GM12878 (cell line): Measurements from ENCODE around the gene CHAT. TPM values are rescaled to one million over a fixed set of nuclear protein-coding genes. Genes with fewer than 3 reads are reported as not detected.

ENCODE experiments used
- ATAC-seq: fragments of 200-7000 bp; cut with Tn5 transposase; 3 replicates; pipeline ENCODE4 v1.9.1; 2020; ENCODE audit warnings: mild to moderate bottlenecking, moderate library complexity
- BruUV-seq: library from RNA; stranded (reverse); fragments of 400-500 nt; replicated peaks from 2 replicates; lab custom pipeline; 2021; lab: Mats Ljungman, UMichigan
- CTCF ChIA-PET: fragments of 300-600 bp; sonication (Branson Sonifier 250); formaldehyde crosslinking; extraction: SDS; loops from one replicate; lab custom pipeline; 2021; ENCODE audit warnings: inconsistent platforms; lab: Yijun Ruan, JAX
- POLR2A ChIA-PET: fragments of 350-600 bp; formaldehyde crosslinking; extraction: SDS; loops from one replicate; lab custom pipeline; 2021; ENCODE audit warnings: inconsistent platforms; lab: Charles Lee
- RAD21 ChIA-PET: fragments of 300-600 bp; sonication (Branson Sonifier 250); formaldehyde crosslinking; loops from one replicate; lab custom pipeline; 2023; ENCODE audit warnings: antibody characterized with exemption; ENCODE audit not compliant: unreplicated experiment; lab: Charles Lee
- SMC1A ChIA-PET: fragments of 300-600 bp; sonication (Branson Sonifier 250); formaldehyde crosslinking; loops from one replicate; lab custom pipeline; 2023; ENCODE audit not compliant: unreplicated experiment, uncharacterized antibody; lab: Charles Lee
- DNase-seq: peaks from one replicate; pipeline ENCODE4 v3.0.0-alpha.2; 2011; ENCODE audit warnings: low read depth, low spot score
- FAIRE-seq: peaks from 3 replicates; lab custom pipeline; 2011; peaks lifted over from hg19 to GRCh38; lab: Jason Lieb, UNC
- H2AFZ ChIP-seq: 2 replicates; pipeline ENCODE4 v1.6.0; 2011; ENCODE audit warnings: low read depth, low read length, control low read depth; ENCODE audit not compliant: control insufficient read depth
- H3K27ac ChIP-seq: 2 replicates; pipeline ENCODE4 v1.5.1; 2011; ENCODE audit warnings: control low read depth; ENCODE audit not compliant: control insufficient read depth, insufficient read depth
- H3K27me3 ChIP-seq, 2 experiments: replicated peaks in 1 of 2; 2 replicates each; pipeline versions ENCODE4 v1.6.0 to v1.6.1; 2011; ENCODE audit warnings: low read length in 1 of 2; ENCODE audit not compliant: control insufficient read depth in 2 of 2, insufficient read depth in 2 of 2
- H3K36me3 ChIP-seq, 2 experiments: 2 replicates each; pipeline ENCODE4 v1.5.1; 2011; ENCODE audit warnings: low read length in 1 of 2; ENCODE audit not compliant: control insufficient read depth in 2 of 2, insufficient read depth in 2 of 2
- H3K4me1 ChIP-seq: 2 replicates; pipeline ENCODE4 v1.6.1; 2011; ENCODE audit warnings: mild to moderate bottlenecking, low read length, moderate library complexity, mixed read lengths; ENCODE audit not compliant: control insufficient read depth, insufficient read depth
- H3K4me2 ChIP-seq: 2 replicates; pipeline ENCODE4 v1.6.0; 2011; ENCODE audit warnings: control low read depth; ENCODE audit not compliant: control insufficient read depth, insufficient read depth
- H3K4me3 ChIP-seq: fragments of 200-600 bp; sonication (generic); 2 replicates; pipeline ENCODE4 v1.5.1; 2016
- H3K79me2 ChIP-seq: 2 replicates; pipeline ENCODE4 v1.6.0; 2011; ENCODE audit warnings: low read length; ENCODE audit not compliant: control insufficient read depth, insufficient read depth
- H3K9ac ChIP-seq: 2 replicates; pipeline ENCODE4 v1.8.0; 2011; ENCODE audit warnings: low read length, control low read depth, mixed read lengths; ENCODE audit not compliant: control insufficient read depth, insufficient read depth
- H3K9me3 ChIP-seq: replicated peaks from 3 replicates; pipeline ENCODE4 v1.5.1; 2011; ENCODE audit warnings: mild to moderate bottlenecking, low read length; ENCODE audit not compliant: control insufficient read depth, insufficient read depth
- H4K20me1 ChIP-seq: 2 replicates; pipeline ENCODE4 v1.6.0; 2011; ENCODE audit not compliant: control insufficient read depth, insufficient read depth
- ATF7 ChIP-seq: fragments of 450-650 bp; IDR thresholded peaks from 2 replicates; pipeline ENCODE4 v1.6.1; 2016; ENCODE audit warnings: low read depth, mild to moderate bottlenecking
- BCL11A ChIP-seq: IDR thresholded peaks from 2 replicates; pipeline ENCODE4 v1.6.1; 2011; ENCODE audit warnings: low read depth, low read length
- BMI1 ChIP-seq: fragments of 450-650 bp; IDR thresholded peaks from 2 replicates; pipeline ENCODE4 v1.6.1; 2016; ENCODE audit warnings: mild to moderate bottlenecking, moderate library complexity, borderline replicate concordance
- CEBPB ChIP-seq, 2 experiments: fragments of 150-350 bp in 1 of 2; IDR thresholded peaks; 2 replicates each; pipeline ENCODE4 v1.6.1; 2012 to 2014; ENCODE audit warnings: low read depth in 2 of 2, low read length in 2 of 2, borderline replicate concordance in 1 of 2, inconsistent platforms in 1 of 2
- ESRRA ChIP-seq: IDR thresholded peaks from 2 replicates; pipeline ENCODE4 v1.6.1; 2012; ENCODE audit warnings: mild to moderate bottlenecking, low read length, improper control_type of control experiment
- FOS ChIP-seq: IDR thresholded peaks from 3 replicates; pipeline ENCODE4 v1.6.1; 2011; ENCODE audit warnings: borderline replicate concordance; ENCODE audit not compliant: insufficient read length; ENCODE audit errors: extremely low read depth
- IKZF1 ChIP-seq: fragments of 450-650 bp; conservative IDR thresholded peaks from 2 replicates; pipeline ENCODE4 v1.6.1; 2017; ENCODE audit warnings: antibody characterized with exemption, mild to moderate bottlenecking
- KLF5 ChIP-seq: fragments of 450-650 bp; IDR thresholded peaks from 2 replicates; pipeline ENCODE4 v1.6.1; 2014; ENCODE audit warnings: mild to moderate bottlenecking; ENCODE audit not compliant: partially characterized antibody
- MEF2B ChIP-seq: fragments of 450-650 bp; IDR thresholded peaks from 2 replicates; pipeline ENCODE4 v1.6.1; 2018; ENCODE audit warnings: mild to moderate bottlenecking, moderate library complexity; ENCODE audit not compliant: partially characterized antibody, poor library complexity, severe bottlenecking
- NR2C1 ChIP-seq: fragments of 450-650 bp; IDR thresholded peaks from 2 replicates; pipeline ENCODE4 v1.6.1; 2017; ENCODE audit warnings: antibody characterized with exemption, mild to moderate bottlenecking, moderate library complexity
- NRF1 ChIP-seq: conservative IDR thresholded peaks from 2 replicates; pipeline ENCODE4 v1.6.1; 2011; ENCODE audit warnings: mild to moderate bottlenecking, low read depth, low read length, improper control_type of control experiment
- RELA ChIP-seq: fragments of 450-650 bp; IDR thresholded peaks from 2 replicates; pipeline ENCODE4 v1.8.0; 2014; ENCODE audit warnings: borderline replicate concordance; ENCODE audit not compliant: partially characterized antibody
- SMAD5 ChIP-seq: IDR thresholded peaks from 2 replicates; pipeline ENCODE4 v1.6.1; 2016; ENCODE audit warnings: antibody characterized with exemption, low read depth
- ZNF384 ChIP-seq: IDR thresholded peaks from 2 replicates; pipeline ENCODE4 v1.6.1; 2012; ENCODE audit warnings: low read depth, mild to moderate bottlenecking, low read length, improper control_type of control experiment, borderline replicate concordance
- ZNF622 ChIP-seq: fragments of 450-650 bp; IDR thresholded peaks from 2 replicates; pipeline ENCODE4 v1.6.1; 2017; ENCODE audit warnings: mild to moderate bottlenecking, inconsistent platforms
- WGBS: methylation state at CpG from one replicate; pipeline ENCODE4 v1.1.6; 2016; ENCODE audit warnings: low lambda C conversion rate; ENCODE audit not compliant: insufficient replicate concordance, insufficient coverage; ENCODE audit errors: missing lambda C conversion rate; 5-methylcytosine and 5-hydroxymethylcytosine counted together
- in situ Hi-C: fragments of 300-500 bp; cut with MboI; formaldehyde crosslinking; loops from 9 replicates; pipeline ENCODE4 v1.14.3; 2018; ENCODE audit warnings: mixed read lengths
- intact Hi-C: fragments of 100-400 bp; cut with micrococcal nuclease; formaldehyde crosslinking; loops from one replicate; pipeline ENCODE4 v1.14.2; 2022; ENCODE audit not compliant: unreplicated experiment
- polyA plus RNA-seq, 11 experiments: library from polyadenylated mRNA; depleted of rRNA in 4 of 11; unstranded in 6 of 11; stranded (reverse) in 5 of 11; fragments of >200 nt; fragmentation: Nextera tagmentation in 4 of 11; fragmentation: Illumina TruSeq in 1 of 11; extraction: Ambion mirVana in 4 of 11; extraction: Trizol in 1 of 11; gene quantifications; 1 replicate in 1 of 11; 2 replicates in 10 of 11; pipeline versions ENCODE4 v1.2.1 to v1.2.3, GENCODE V29; 2011 to 2016; ENCODE audit warnings: inconsistent platforms in 2 of 11, missing spikeins in 2 of 11, low read depth in 1 of 11
- total RNA-seq, 4 experiments: library from RNA; depleted of rRNA in 3 of 4; stranded (reverse); fragments of >200 nt in 3 of 4; fragmentation: Illumina TruSeq in 1 of 4; extraction: Trizol in 1 of 4; gene quantifications; 2 replicates each; pipeline versions ENCODE4 v1.2.1 to v1.2.3, GENCODE V29; 2013 to 2021
- TF ChIP-seq, protein P1 (sequence below): IDR thresholded peaks from 2 replicates; pipeline ENCODE4 v1.6.1; 2011; ENCODE audit warnings: low read depth, mild to moderate bottlenecking, low read length, moderate library complexity, borderline replicate concordance; ENCODE audit errors: extremely low read depth

CHAT gene
- total and polyA plus RNA-seq, 10 of the 15 experiments (the other 5 are each of a cell fraction or from before 2014, with no cell fraction given) = not detected

DNA sequence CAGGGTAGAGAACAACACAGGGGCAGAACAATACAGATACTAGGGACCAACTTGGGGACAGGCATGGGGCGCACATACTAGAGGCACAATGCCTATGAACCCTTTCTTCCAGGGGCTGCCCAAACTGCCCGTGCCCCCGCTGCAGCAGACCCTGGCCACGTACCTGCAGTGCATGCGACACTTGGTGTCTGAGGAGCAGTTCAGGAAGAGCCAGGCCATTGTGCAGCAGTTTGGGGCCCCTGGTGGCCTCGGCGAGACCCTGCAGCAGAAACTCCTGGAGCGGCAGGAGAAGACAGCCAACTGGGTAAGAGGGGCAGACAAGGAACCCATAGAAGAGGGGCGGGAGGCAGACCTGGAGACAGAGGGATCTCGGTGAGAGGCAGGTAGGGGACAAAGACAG, 5.8 kb downstream of the CHAT start:
- DNase-seq (no peak), FAIRE-seq (no peak), ATAC-seq (no peak)
- Histone ChIP-seq H3K27ac (no peak overlapping the region), H3K4me2 (no peak overlapping the region), H3K36me3 (no peaks in the 10 kb centered on the region), H2AFZ (no peak overlapping the region), H3K4me1 (no peaks in the 10 kb centered on the region), H3K9ac (no peak overlapping the region), H3K27me3 (peaks cover 2 to 7% of the 10 kb centered on the region in 2 experiments), H3K9me3 (no peaks in the 10 kb centered on the region), H3K4me3 (no peak overlapping the region), H3K79me2 (no peaks in the 10 kb centered on the region), H4K20me1 (no peaks in the 10 kb centered on the region)
- CTCF ChIA-PET = no interaction called here
- 20% methylated on average over 10 of the region's 10 CpGs for WGBS
- RAD21 ChIA-PET = no interaction called here
- SMC1A ChIA-PET = no interaction called here
- POLR2A ChIA-PET = no interaction called here
- no TSS peak for BruUV-seq
- in situ Hi-C loops = no loop called here
- intact Hi-C loops = no loop called here
- no peak for TF ChIP-seq ESRRA
- no peak for TF ChIP-seq CEBPB (IDR thresholded peaks at IDR 0.05; ENCODE audit: borderline replicate concordance in 1 of 2, low read depth in 2 of 2, low read length in 2 of 2)
- no peak for TF ChIP-seq FOS
- TF ChIP-seq ZNF384 = no peak
- TF ChIP-seq IKZF1 = no peak
- TF ChIP-seq RELA = no peak
- TF ChIP-seq ZNF622 = no peak
- no peak for TF ChIP-seq NR2C1
- no peak for TF ChIP-seq ATF7
- no peak for TF ChIP-seq NRF1
- TF ChIP-seq SMAD5 = no peak
- TF ChIP-seq, protein P1, sequence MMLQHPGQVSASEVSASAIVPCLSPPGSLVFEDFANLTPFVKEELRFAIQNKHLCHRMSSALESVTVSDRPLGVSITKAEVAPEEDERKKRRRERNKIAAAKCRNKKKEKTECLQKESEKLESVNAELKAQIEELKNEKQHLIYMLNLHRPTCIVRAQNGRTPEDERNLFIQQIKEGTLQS = no peak
- no peak for TF ChIP-seq BMI1
- TF ChIP-seq BCL11A = no peak
- TF ChIP-seq MEF2B = no peak
- no peak for TF ChIP-seq KLF5
